GM11168 (cell line): ENCODE measurements around the gene RCL1.
"Not testable (repeated sequence)": the region's sequence is repeated elsewhere in the genome, so short reads cannot be mapped to it uniquely, and the experiment has no call there.

Source experiments
- in situ Hi-C: fragments of 300-500 bp; cut with MboI; formaldehyde crosslinking; loops from one replicate; pipeline ENCODE4 v1.12.0; 2022; ENCODE audit warnings: low sequenced_read_pairs; ENCODE audit not compliant: unreplicated experiment

Gene RCL1

GRCh38 chr9:4774958-4775357, 17.8 kb upstream of the RCL1 start:
- in situ Hi-C loops = loop anchor here (25.0 kb wide), 1 partner anchor 662 kb away; the partner anchor contains the start of gene PLGRKT

- in situ Hi-C loops = no loop called here
Observed at GRCh38 chr9:4780651-4781050, 12.1 kb upstream of the RCL1 start.

- in situ Hi-C loops = no loop called here
Observed at GRCh38 chr9:4781408-4781807, 11.3 kb upstream of the RCL1 start.

- in situ Hi-C loops = not testable (repeated sequence)
Observed at GRCh38 chr9:4783191-4783590, 9.6 kb upstream of the RCL1 start.

- in situ Hi-C loops = no loop called here
Observed at GRCh38 chr9:4784403-4784802, 8.3 kb upstream of the RCL1 start.

GRCh38 chr9:4786599-4786998, 6.1 kb upstream of the RCL1 start:
- in situ Hi-C loops = no loop called here

- in situ Hi-C loops = no loop called here
Observed at GRCh38 chr9:4787876-4788275, 4.9 kb upstream of the RCL1 start.

- in situ Hi-C loops = no loop called here
Observed at GRCh38 chr9:4788703-4789102, 4.0 kb upstream of the RCL1 start.

GRCh38 chr9:4792054-4792571, 631 bp upstream of the RCL1 start:
- in situ Hi-C loops = no loop called here

- in situ Hi-C loops = no loop called here
Observed at GRCh38 chr9:4793459-4794395, 983 bp downstream of the RCL1 start.

- in situ Hi-C loops = no loop called here
Observed at GRCh38 chr9:4794691-4795090, 1.9 kb downstream of the RCL1 start.

- in situ Hi-C loops = not testable (repeated sequence)
Observed at GRCh38 chr9:4795108-4795507, 2.4 kb downstream of the RCL1 start.

GRCh38 chr9:4796530-4796929, 3.8 kb downstream of the RCL1 start:
- in situ Hi-C loops = no loop called here

- in situ Hi-C loops = no loop called here
Observed at GRCh38 chr9:4796988-4797853, 4.5 kb downstream of the RCL1 start.

GRCh38 chr9:4797854-4798150, 5.1 kb downstream of the RCL1 start:
- in situ Hi-C loops = no loop called here

GRCh38 chr9:4798281-4799032, 5.7 kb downstream of the RCL1 start:
- in situ Hi-C loops = no loop called here

GRCh38 chr9:4799033-4799430, 6.3 kb downstream of the RCL1 start:
- in situ Hi-C loops = no loop called here

- in situ Hi-C loops = no loop called here
Observed at GRCh38 chr9:4799775-4800174, 7.0 kb downstream of the RCL1 start.

- in situ Hi-C loops = no loop called here
Observed at GRCh38 chr9:4801156-4801555, 8.4 kb downstream of the RCL1 start.
